Upper lobe of left lung (tissue), 4 donors: Measurements from ENCODE around the gene CNTNAP1.

Experiments used
- CTCF ChIP-seq, 6 experiments: fragments of 450-650 bp in 4 of 6; fragments of 200-600 bp in 2 of 6; sonication (generic) in 2 of 6; IDR thresholded peaks; one replicate each; pipeline ENCODE4 v1.5.1; 2016 to 2019; ENCODE audit warnings: antibody characterized with exemption in 6 of 6
- EP300 ChIP-seq, 4 donors: sonication (generic); formaldehyde crosslinking; IDR thresholded peaks; one replicate each; pipeline ENCODE4 v1.5.1; 2017; ENCODE audit warnings: antibody characterized with exemption in 4 of 4, control low read depth in 2 of 4
- POLR2A ChIP-seq, 4 donors: fragments of 450-650 bp; IDR thresholded peaks; one replicate each; pipeline ENCODE4 v1.5.1; 2016 to 2017; ENCODE audit warnings: antibody characterized with exemption in 4 of 4, mild to moderate bottlenecking in 2 of 4

DNA sequence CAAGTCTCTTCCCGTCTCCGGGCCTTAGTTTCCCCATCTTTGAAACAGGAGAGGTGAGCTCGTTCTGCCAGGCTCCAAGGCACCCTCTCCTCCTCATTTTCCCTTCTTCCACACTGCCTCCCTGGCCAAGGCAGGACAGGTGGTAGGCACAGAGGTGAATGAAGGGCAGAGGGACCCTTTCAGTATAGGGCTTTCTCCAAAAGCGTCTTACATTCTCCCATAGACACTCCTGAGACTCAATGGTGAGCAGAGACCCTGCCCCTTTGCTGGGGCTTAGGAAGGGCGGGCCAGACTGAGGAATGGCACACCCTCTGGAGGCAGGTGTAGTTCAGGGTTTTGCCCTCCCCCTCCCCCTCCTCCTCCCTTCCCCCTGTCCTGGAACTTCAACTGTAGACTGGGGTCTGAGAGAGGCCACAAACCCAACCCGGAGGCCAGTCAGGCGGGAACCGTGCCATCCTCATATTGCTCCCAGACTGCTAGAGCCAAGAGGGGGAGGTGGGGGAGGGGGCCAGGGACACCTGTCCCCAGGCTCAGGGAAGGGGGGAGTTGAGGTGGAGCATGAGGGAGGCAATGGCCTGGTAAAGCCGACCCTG lies 7.5 kb upstream of the CNTNAP1 start:
- no peak for TF ChIP-seq POLR2A (IDR thresholded peaks at IDR 0.05)
- no peak for TF ChIP-seq CTCF (IDR thresholded peaks at IDR 0.05)
- no peak for TF ChIP-seq EP300 (IDR thresholded peaks at IDR 0.05)
